Activated naive CD8-positive, alpha-beta T cell treated with anti-CD3 and anti-CD28 coated beads, Interleukin-2, amount 50 U/mL, for 24 hours (primary cell): Measurements from ENCODE around the gene SPOUT1.

ENCODE experiments used
- ATAC-seq: fragments of 150-1000 bp; cut with Tn5 transposase; one replicate; pipeline ENCODE4 v1.10.0; 2021
- DNase-seq: peaks from one replicate; pipeline ENCODE4 v3.0.0; 2021
- H3K27ac Mint-ChIP-seq: one replicate; pipeline ENCODE4 v1.8.0; 2021; ENCODE audit warnings: mild to moderate bottlenecking, mixed read lengths
- H3K27me3 Mint-ChIP-seq: one replicate; pipeline ENCODE4 v1.8.0; 2021; ENCODE audit warnings: mixed read lengths
- H3K36me3 Mint-ChIP-seq: one replicate; pipeline ENCODE4 v1.8.0; 2021; ENCODE audit warnings: low read depth, mixed read lengths
- H3K4me1 Mint-ChIP-seq: one replicate; pipeline ENCODE4 v1.8.0; 2021; ENCODE audit warnings: mixed read lengths
- H3K4me3 Mint-ChIP-seq: one replicate; pipeline ENCODE4 v1.8.0; 2021; ENCODE audit warnings: mild to moderate bottlenecking, moderate library complexity, mixed read lengths
- H3K9me3 Mint-ChIP-seq: one replicate; pipeline ENCODE4 v1.8.0; 2021; ENCODE audit warnings: mixed read lengths

SPOUT1 gene

GRCh38 chr9:128823903-128824406, 5.6 kb downstream of the SPOUT1 start:
- H3K27me3 Mint-ChIP-seq: no peaks in the 10 kb centered on the region
- H3K9me3 Mint-ChIP-seq: no peaks in the 10 kb centered on the region
- H3K27ac Mint-ChIP-seq: no peak overlapping the region
- peaks cover 23% of the 10 kb centered on the region for H3K36me3 Mint-ChIP-seq
- H3K4me3 Mint-ChIP-seq: no peak overlapping the region
- no peak for ATAC-seq
- H3K4me1 Mint-ChIP-seq: peaks cover 32% of the 10 kb centered on the region
- DNase-seq: no peak

GRCh38 chr9:128823362-128823902, 6.2 kb downstream of the SPOUT1 start:
- peaks cover 17% of the 10 kb centered on the region for H3K36me3 Mint-ChIP-seq
- DNase-seq (no peak), ATAC-seq (no peak)
- H3K27me3 Mint-ChIP-seq: no peaks in the 10 kb centered on the region
- no peak overlapping the region for H3K4me3 Mint-ChIP-seq
- H3K4me1 Mint-ChIP-seq: peaks cover 27% of the 10 kb centered on the region
- H3K27ac Mint-ChIP-seq: no peak overlapping the region
- no peaks in the 10 kb centered on the region for H3K9me3 Mint-ChIP-seq

DNA sequence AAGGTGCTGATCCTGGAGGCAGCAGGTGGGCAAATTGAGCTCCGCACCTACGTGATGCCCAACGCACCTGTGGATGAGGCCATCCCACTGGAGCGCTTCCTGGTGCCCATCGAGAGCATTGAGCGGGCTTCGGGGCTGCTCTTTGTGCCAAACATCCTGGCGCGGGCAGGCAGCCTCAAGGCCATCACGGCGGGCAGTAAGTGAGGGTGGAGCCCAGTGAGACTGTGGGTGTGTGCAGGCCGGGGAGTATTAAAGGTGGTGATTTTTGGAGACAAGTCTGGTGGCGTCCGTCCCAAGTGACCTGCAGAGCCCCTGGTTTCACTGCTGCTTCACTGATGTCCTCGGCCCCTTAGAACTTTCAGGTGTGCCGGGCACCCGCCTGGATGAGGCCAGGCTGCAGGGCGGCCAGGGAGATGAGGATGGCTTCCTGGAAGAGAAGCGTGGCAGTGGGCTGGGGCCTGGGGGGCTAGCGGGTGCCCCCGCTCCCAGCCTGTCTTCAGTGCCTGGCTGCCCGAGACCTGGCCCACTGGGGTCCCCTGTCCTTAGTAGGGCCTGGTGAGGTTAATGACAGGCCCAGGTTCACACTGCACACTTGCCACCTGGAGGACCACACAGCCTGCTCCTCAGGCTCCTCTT, 7.1 kb downstream of the SPOUT1 start:
- Mint-ChIP-seq H3K4me3 (no peak overlapping the region), H3K36me3 (peaks cover 17% of the 10 kb centered on the region), H3K27me3 (no peaks in the 10 kb centered on the region), H3K27ac (no peak overlapping the region), H3K4me1 (peaks cover 23% of the 10 kb centered on the region), H3K9me3 (no peaks in the 10 kb centered on the region)
- ATAC-seq (no peak), DNase-seq (no peak)

DNA sequence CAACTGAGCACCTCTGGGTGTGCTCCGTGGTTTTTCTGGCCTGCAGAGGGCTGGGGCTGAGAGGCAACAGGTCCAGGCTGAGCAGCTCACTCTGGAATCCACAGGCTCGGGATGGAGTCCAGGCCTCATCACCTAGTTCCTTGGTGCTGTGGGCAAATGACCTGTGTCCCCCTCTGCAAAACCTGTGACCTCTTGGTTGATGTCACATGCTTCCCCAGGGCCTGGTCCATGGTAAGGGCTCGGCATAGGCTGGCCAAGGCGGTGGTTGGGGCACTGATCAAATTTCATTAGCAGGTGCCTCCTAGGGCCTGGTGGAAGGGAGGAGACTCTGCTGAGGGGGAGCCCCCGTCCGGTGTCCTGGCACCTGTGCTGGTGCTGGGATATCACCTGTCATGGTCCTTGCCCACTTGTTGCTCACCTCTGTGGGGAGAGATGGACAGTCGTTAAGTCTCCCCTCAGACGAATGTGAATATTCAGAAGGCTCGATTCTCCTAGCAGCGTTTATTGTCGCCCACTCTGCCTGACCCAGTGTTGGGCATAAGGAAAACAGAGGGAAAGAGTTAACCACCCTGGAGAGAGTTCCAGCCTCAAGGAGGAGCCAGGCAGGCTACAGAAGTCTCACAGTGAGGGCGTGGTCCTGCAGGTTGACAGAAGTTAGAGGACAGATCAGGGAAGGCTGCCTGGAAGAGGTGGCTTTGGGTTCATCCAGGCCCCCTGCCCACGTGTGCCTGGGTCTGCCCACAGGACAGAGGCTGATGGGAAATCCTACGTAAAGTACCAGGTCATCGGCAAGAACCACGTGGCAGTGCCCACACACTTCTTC, 7.8 kb downstream of the SPOUT1 start:
- no peak for ATAC-seq
- Mint-ChIP-seq H3K4me1 (peaks cover 21% of the 10 kb centered on the region), H3K27me3 (no peaks in the 10 kb centered on the region), H3K36me3 (peaks cover 12% of the 10 kb centered on the region), H3K4me3 (no peak overlapping the region), H3K9me3 (no peaks in the 10 kb centered on the region), H3K27ac (no peak overlapping the region)
- no peak for DNase-seq

DNA sequence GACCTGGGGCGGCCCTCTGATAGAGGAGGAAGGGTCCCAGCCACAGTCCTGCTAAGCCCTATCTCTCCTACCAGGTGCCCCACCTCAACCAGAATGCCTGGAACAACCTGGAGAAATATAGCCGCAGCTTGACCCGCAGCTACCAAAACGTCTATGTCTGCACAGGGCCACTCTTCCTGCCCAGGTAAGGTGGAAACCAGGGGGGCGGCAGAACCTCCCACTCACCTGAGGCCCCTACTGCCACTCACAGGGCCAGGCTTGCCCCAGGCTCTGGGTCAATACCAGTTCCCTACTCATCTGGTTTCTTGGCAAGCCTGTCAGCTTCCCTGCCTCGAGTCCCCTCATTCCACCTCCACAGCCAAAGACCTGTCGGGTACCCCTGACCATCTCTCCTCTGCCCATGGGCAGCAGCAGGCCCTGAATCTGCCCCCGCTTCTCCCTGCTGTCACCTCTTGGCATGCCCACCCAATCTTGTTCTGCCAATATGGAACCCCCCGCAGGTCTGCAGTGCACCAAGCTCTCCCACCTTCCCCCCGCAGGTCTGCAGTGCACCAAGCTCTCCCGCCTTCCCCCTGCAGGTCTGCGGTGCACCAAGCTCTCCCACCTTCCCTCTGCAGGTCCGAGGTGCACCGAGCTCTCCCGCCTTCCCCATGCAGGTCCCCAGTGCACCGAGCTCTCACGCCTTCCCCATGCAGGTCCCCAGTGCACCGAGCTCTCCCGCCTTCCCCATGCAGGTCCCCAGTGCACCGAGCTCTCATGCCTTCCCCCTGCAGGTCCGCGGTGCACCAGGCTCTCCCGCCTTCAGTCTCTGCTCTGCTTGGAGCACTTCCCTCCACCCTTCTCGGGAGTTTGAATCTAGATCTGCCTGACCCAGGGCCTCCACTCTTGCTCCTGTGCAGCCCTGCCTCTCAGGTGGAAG, 8.7 kb downstream of the SPOUT1 start:
- Mint-ChIP-seq H3K36me3 (peaks cover 12% of the 10 kb centered on the region), H3K4me3 (no peak overlapping the region), H3K27me3 (no peaks in the 10 kb centered on the region), H3K27ac (no peak overlapping the region), H3K4me1 (peaks cover 21% of the 10 kb centered on the region), H3K9me3 (no peaks in the 10 kb centered on the region)
- no peak for ATAC-seq
- DNase-seq: no peak

DNA sequence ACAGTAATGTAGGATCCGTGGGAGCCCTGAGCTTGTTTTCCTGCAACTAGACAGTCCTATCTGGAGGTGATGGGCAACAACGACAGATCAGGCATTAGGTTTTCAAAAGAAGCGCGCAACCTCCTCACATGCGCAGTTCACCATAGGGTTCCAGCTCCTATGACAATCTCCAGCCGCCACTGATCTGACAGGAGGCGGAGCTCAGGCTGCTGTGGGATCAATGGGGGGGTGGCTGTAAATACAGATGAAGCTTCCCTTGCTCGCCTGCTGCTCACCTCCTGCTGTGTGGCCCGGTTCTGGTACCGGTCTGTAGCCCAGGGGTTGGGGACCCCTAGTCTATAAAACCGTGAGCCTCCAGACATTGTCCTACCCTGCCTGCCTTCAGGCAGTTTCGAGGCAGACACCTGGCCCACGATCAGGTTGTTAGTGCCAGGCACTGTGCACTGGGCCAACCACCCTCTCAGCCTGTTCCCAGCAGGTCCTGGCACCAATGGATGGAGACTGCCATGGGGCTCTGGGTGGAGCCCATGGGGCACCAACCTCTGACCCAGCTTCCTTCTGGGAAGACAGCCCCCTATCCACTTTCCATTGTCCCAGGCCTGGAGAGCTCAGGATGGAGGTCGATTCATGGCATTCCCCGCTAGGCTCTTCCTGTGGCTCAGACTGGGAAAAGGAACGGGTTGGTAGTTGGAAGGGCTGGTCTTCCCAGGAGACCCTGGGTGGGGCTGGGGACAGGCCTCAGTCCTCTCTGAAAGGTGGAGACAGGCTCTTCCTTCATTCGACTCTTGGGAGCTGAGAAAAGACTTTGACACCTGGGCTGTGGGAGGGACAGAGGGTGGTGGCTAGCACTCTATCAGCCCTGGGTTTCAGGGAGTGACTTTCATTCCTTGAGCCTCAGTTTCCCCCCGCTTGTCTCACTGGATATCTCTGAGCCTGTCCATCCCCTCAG, 9.6 kb downstream of the SPOUT1 start:
- peak overlapping the region; percentile 84 for H3K4me3 Mint-ChIP-seq
- ATAC-seq (no peak), DNase-seq (no peak)
- peaks cover 21% of the 10 kb centered on the region for H3K4me1 Mint-ChIP-seq
- H3K9me3 Mint-ChIP-seq: no peaks in the 10 kb centered on the region
- no peaks in the 10 kb centered on the region for H3K27me3 Mint-ChIP-seq
- H3K27ac Mint-ChIP-seq: no peak overlapping the region
- peaks cover 6% of the 10 kb centered on the region for H3K36me3 Mint-ChIP-seq

DNA sequence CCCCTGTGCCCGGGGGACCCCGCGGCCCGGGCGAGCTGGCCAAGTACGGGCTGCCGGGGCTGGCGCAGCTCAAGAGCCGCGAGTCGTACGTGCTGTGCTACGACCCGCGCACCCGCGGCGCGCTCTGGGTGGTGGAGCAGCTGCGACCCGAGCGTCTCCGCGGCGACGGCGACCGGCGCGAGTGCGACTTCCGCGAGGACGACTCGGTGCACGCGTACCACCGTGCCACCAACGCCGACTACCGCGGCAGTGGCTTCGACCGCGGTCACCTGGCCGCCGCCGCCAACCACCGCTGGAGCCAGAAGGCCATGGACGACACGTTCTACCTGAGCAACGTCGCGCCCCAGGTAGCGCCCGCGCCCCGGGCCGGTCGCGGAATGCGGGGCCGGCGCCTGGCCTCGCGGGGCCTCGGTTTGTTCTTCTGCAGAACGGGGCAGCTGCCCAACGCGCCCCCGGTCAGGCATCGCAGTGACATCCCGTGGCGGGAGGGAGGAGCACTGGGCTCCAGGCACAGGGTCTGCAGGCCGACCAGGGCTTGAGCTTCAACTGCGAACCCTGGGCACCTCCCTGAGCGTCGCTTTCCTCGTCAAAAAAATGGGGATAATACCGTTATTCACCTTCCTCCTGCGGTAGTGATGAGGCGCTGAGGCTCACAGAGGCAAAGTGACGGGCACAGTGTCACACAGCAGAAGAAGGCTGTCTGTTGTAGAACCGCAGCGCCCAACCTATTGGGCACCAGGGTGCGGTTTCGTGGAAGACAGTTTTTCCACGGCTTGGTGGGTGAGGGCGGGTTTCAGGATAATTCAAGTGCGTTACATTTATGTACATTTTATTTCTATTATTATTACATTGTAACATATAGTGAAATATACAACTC, 10.5 kb downstream of the SPOUT1 start:
- DNase-seq (peak; percentile 53), ATAC-seq (peak; percentile 47)
- H3K4me3 Mint-ChIP-seq: peak overlapping the region; percentile 84
- peaks cover 21% of the 10 kb centered on the region for H3K4me1 Mint-ChIP-seq
- H3K9me3 Mint-ChIP-seq: no peaks in the 10 kb centered on the region
- H3K36me3 Mint-ChIP-seq: peaks cover 5% of the 10 kb centered on the region
- H3K27me3 Mint-ChIP-seq: no peaks in the 10 kb centered on the region
- H3K27ac Mint-ChIP-seq: peak overlapping the region; percentile 53

GRCh38 chr9:128818099-128818838, 11.3 kb downstream of the SPOUT1 start, which contains the start of gene ENDOG:
TSS of gene ENDOG (plus strand) at chr9:128818500. CDS start at chr9:128818685, 185 bp downstream.
- peaks cover 5% of the 10 kb centered on the region for H3K36me3 Mint-ChIP-seq
- H3K27ac Mint-ChIP-seq: peak within 1 kb of the TSS; percentile 72
- H3K4me3 Mint-ChIP-seq: peak within 1 kb of the TSS; percentile 84
- ATAC-seq (peak; percentile 90), DNase-seq (peak; percentile 99)
- no peaks in the 10 kb centered on the region for H3K27me3 Mint-ChIP-seq
- peaks cover 21% of the 10 kb centered on the region for H3K4me1 Mint-ChIP-seq
- H3K9me3 Mint-ChIP-seq: no peaks in the 10 kb centered on the region

- DNase-seq (no peak), ATAC-seq (no peak)
- peaks cover 3% of the 10 kb centered on the region for H3K36me3 Mint-ChIP-seq
- no peak overlapping the region for H3K27ac Mint-ChIP-seq
- H3K9me3 Mint-ChIP-seq: no peaks in the 10 kb centered on the region
- no peaks in the 10 kb centered on the region for H3K27me3 Mint-ChIP-seq
- H3K4me1 Mint-ChIP-seq: no peaks in the 10 kb centered on the region
- H3K4me3 Mint-ChIP-seq: no peak overlapping the region
Measured at GRCh38 chr9:128810873-128811272, 18.7 kb downstream of the SPOUT1 start.

- Mint-ChIP-seq H3K27ac (no peak overlapping the region), H3K36me3 (peaks cover 4% of the 10 kb centered on the region), H3K27me3 (no peaks in the 10 kb centered on the region), H3K9me3 (no peaks in the 10 kb centered on the region), H3K4me1 (no peaks in the 10 kb centered on the region), H3K4me3 (no peak overlapping the region)
- no peak for DNase-seq
- no peak for ATAC-seq
Measured at GRCh38 chr9:128809831-128810230, 19.8 kb downstream of the SPOUT1 start.

DNA sequence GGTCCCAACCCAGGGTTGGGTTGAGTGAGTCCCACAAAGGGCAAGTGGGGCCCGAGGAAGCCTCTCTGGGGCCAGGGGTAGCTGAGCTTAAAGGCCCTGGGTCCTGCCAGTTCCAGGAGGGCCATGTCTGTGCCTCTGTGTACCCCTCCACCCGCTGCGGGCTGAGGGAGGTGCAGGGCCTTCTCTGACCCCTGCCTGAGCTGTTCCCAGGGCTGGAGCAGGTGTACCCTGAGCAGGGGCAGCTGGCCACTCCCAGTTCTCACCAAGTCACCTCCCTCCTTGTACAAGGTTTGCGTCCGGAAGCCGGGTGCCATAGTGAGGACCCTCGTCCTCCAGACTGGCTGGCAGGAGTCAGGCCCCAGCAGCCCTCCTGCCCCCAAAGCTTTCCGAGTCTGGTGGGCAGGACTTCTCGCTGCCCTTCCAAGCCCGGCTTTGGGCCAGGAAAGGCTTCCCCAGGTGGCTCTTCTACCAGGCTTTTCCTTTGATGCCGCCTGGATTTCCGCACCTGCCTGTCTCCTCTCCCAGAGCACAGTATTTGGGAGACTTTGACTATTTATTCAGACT, 20.5 kb downstream of the SPOUT1 start:
- no peak overlapping the region for H3K27ac Mint-ChIP-seq
- peaks cover 4% of the 10 kb centered on the region for H3K36me3 Mint-ChIP-seq
- no peaks in the 10 kb centered on the region for H3K4me1 Mint-ChIP-seq
- H3K9me3 Mint-ChIP-seq: no peaks in the 10 kb centered on the region
- no peak for DNase-seq
- no peak overlapping the region for H3K4me3 Mint-ChIP-seq
- no peaks in the 10 kb centered on the region for H3K27me3 Mint-ChIP-seq
- ATAC-seq: no peak

DNA sequence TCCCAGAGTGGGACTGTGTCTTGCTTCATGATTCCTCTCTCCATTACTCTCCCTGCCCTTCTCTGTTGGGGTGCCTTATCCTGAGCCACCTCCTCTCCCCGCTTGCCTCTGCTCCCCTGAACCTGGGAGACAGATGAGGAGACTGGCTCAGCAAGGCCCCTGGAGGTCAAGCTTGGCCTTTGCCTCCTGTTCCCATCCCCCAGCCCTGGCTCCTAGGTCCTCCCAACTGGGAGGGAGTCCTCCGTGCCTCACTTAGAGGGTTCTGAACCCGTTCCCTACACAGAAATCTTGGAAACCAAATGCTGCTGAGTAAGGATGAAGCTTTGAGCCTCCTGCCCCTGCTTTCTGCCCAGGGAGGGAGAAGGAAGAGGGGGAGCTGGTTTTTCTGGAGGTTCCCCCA, 21.1 kb downstream of the SPOUT1 start:
- Mint-ChIP-seq H3K4me1 (no peaks in the 10 kb centered on the region), H3K27ac (no peak overlapping the region), H3K36me3 (peaks cover 6% of the 10 kb centered on the region), H3K9me3 (no peaks in the 10 kb centered on the region), H3K27me3 (no peaks in the 10 kb centered on the region), H3K4me3 (no peak overlapping the region)
- no peak for DNase-seq
- ATAC-seq: no peak
